Keratinocyte (primary cell): ENCODE measurements around the gene TLR9.

Experiments
- CTCF ChIP-seq, 3 experiments: IDR thresholded peaks in 1 of 3; conservative IDR thresholded peaks in 1 of 3; optimal IDR thresholded peaks in 1 of 3; 2 replicates in 2 of 3; 3 replicates in 1 of 3; pipeline versions ENCODE3 to v1.5.1; 2011; ENCODE audit warnings: low read length in 3 of 3, mild to moderate bottlenecking in 3 of 3, moderate library complexity in 2 of 3, control low read depth in 1 of 3, inconsistent platforms in 1 of 3; ENCODE audit not compliant: insufficient read depth in 2 of 3; ENCODE audit errors: extremely low read depth in 1 of 3
- EZH2 ChIP-seq: IDR thresholded peaks from one replicate; pipeline ENCODE4 v1.6.1; 2012; ENCODE audit warnings: inconsistent platforms, mild to moderate bottlenecking, low read length, moderate library complexity

GRCh38 chr3:52181543-52181942, 43.9 kb downstream of the TLR9 start:
- no peak for TF ChIP-seq CTCF (optimal IDR thresholded peaks at IDR 0.05 in 1 of 3, IDR thresholded peaks at IDR 0.05 in 1 of 3, conservative IDR thresholded peaks at IDR 0.05 in 1 of 3; ENCODE audit: extremely low read depth in 1 of 3, insufficient read depth in 2 of 3, low read length in 3 of 3)
- no peak for TF ChIP-seq EZH2
